NCI-H1417 (cell line): ENCODE measurements around the gene HS3ST3A1.

ENCODE experiments used
- DNase-seq, 3 experiments: peaks; one replicate each; lab custom pipeline; 2025; lab: John Stamatoyannopoulos, UW

Gene HS3ST3A1

GRCh38 chr17:13601776-13602551, at the start of gene HS3ST3A1:
Gene HS3ST3A1, minus strand, starts transcription at chr17:13601929. Its CDS starts 800 bp downstream, at chr17:13601129.
- DNase-seq = no peak

- no peak for DNase-seq
These were observed 48.5 kb upstream of the HS3ST3A1 start for GRCh38 chr17:13650096-13650675.

DNA sequence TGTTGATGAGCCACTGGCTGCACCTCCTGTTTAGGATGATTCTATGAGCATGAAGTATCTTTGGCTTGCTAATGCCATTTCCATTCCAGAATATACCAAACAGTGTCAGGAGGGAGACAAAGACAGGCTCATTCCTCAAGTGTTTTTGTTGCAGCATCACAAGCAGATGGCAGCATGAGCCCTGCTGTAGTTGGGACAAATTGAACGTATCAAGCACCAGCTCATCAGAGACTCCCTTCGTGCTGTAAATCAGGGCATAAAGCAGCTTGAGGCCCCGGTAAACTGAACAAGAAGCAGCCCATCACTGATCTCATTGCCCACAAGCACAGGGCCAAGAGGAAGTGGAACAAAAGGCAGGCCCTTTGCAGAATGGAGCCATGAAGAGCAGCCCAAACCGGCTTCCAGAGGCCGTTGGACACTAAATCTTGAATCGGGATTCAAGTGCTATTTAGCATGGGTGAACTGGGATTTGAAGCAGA, 45.9 kb upstream of the HS3ST3A1 start:
- no peak for DNase-seq

- DNase-seq = no peak
These were observed 45.3 kb upstream of the HS3ST3A1 start for GRCh38 chr17:13646969-13647542.

GRCh38 chr17:13646411-13646810, 44.7 kb upstream of the HS3ST3A1 start:
- DNase-seq = no peak

DNA sequence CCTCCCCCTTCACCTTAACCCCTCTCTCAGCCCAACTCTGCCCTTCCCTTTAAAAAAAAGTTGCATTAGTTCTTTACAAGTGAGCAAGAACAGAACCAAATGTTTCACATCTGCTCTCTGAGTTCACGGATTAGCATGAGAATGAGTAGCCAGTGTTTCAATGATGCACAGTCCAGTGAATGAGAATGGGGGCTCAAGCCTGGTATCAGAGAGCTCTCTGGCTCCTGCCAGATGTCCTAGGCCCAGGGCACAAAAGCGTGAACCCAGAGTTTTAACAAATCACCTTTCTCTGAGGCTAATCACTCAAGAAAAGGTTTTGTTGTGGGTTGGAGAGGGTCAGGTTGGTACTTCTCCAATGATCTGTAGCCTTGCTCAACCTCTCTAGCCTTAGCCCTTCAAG, 41.5 kb upstream of the HS3ST3A1 start:
- no peak for DNase-seq

DNA sequence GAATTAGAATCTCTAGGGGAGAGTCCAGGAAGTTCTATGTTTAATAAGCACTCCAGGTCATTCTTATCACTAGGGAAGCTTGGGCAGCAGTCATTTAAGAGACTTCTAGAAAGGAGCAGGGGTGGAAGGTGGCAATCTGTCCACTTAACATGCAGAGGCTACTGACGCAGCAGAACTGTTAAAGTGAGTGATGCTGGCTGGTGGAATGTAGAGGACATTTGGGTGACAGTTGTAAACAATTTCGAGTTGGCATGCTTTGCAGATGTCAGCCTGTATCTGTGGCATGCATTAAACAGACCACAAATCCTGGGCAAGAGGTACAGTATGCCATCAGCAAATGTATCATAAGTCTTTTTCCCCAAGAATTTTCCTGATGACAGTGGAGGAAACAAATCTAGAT, 40.5 kb upstream of the HS3ST3A1 start:
- DNase-seq = no peak

DNA sequence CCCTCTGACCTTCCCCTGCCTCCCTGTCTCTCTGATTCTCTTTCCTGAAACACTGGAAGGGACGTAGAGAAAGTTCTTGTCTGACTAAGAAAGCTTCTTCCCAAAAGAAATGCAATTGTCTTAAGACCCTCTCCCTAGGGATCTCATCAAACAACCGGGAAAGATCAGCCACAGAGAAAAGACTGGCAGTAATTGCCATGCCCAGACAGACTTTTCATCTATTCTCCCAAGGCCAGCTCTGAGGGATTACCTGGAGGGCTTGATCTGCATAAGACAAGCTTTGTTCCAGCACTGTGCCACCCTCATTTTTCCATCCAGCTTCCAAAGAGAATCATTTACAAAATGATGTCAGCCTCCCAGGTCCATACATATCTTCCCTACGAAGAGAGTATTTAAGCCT, 38.8 kb upstream of the HS3ST3A1 start:
- DNase-seq = no peak

GRCh38 chr17:13638855-13639458, 37.2 kb upstream of the HS3ST3A1 start:
- no peak for DNase-seq

DNA sequence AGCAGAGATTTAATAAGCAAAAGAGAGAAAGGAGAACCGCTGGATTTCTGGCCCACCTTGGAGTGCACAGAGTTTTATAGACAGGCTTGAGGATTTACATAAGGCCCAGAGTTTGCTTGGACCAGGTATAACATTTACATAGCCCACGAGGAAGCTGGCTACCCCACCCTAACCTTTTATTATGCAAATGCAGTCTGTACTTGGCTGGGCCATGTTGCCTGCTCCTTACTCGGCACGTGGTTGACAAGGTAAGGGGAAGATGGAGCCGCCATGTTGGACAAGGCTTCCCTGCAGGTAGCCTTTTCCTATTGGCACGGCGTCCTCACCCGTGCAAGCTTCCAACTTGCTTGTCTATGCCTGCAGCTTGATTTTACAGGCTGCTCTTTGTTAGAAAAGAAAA, 35.2 kb upstream of the HS3ST3A1 start:
- no peak for DNase-seq

DNA sequence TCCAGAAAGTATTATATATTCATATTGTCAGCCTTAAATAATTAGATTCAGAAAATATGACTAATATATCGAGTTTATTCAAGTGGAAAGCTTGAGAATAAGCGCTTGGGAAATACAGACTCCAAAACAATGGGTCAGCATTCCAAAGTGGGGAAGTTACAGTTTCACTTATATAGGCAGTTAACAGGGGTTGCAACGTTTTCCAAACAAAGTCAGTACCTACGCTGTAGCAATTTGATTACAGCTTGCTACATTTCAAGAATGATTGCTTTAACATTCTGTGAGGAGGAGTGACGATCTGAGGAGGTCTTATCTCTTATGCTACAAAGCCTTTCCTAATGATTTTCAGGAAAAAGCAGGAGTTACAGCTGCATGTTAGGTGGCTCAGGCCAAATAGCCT, 34.2 kb upstream of the HS3ST3A1 start:
- no peak for DNase-seq

DNA sequence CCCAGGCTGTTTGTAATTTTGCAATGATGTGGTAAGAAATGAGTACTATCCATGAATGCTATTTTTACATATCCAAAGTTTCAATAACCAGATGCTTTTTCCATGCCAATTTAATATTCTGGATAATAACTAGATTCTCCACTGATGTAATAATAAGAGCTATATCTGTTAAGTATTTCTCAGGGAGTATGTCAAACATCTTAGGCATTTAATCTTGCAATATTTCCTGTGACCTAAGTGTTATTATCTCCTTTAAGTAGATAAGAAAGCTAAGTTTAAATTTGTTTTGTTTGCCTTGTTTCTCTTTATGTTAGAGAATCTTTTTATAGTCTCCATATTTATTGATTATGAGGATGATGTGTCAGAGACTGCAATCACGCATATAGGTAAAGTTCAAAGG, 32.3 kb upstream of the HS3ST3A1 start:
- DNase-seq = no peak

- DNase-seq = no peak
These were observed 29.8 kb upstream of the HS3ST3A1 start for GRCh38 chr17:13631529-13631928.

- DNase-seq = no peak
These were observed 25.0 kb upstream of the HS3ST3A1 start for GRCh38 chr17:13626703-13627102.

- DNase-seq = no peak
These were observed 17.7 kb upstream of the HS3ST3A1 start for GRCh38 chr17:13619462-13619861.

DNA sequence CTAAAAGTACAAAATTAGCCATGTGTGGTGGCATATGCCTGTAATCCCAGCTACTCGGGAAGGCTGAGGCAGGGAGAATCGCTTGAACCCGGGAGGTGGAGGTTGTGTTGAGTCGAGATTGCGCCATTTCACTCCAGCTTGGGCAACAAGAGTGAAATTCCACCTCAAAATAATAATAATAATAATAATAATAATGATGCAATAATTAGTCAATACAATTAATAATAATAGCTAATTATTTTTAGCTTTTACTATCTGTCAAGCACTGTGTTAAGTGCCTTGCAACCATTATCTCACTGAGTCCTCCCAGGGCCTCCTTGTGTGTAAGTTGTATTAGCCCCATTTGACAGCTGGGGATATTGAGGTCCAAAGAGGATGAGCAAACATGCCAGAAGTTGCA, 14.3 kb upstream of the HS3ST3A1 start:
- no peak for DNase-seq

DNA sequence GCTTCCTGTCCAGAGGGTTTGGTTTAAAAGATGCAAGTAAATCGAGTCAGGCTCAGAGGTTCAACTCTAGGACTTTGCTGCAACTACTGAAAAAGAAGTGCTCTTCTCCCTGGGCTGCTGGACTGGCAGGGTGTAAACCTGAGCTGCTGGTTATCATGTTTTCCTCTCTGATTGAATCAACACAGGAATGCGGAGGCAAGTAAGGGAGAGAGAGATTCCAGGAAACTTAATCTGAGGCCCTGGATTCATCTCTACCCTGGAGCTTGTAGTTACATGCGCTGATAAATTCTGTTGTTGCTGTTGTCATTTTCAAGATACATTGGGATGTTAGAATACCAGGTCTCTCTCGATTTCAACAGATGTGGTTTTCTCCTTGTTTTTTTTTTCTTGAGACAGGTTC, 8.2 kb upstream of the HS3ST3A1 start:
- no peak for DNase-seq

DNA sequence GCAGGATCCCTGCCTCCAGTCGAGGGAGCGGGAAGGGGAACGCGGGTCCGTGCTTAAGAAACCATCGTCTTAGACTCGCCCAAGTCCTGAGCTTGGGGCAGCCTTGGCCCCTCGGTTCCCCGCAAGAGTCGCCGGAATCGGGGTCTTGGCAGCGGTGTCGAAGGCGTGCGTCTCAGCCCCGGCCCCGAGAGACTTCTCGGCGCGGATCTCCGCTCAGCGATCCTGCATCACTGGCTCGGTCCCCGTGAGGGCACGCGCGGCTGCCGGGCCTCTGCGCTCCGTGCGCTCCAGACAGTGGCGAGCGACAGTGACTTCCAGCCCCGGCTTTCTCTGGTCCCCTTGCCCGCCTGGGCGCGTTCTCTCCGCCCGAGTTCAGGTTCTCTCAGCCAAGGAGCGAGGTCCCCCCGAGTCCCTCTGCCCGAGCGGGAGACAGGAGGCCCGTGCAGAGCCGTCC, 380 bp downstream of the HS3ST3A1 start:
- no peak for DNase-seq

GRCh38 chr17:13600475-13601321, 1.0 kb downstream of the HS3ST3A1 start:
- DNase-seq = no peak

- DNase-seq = no peak
These were observed 1.9 kb downstream of the HS3ST3A1 start for GRCh38 chr17:13599864-13600263.

DNA sequence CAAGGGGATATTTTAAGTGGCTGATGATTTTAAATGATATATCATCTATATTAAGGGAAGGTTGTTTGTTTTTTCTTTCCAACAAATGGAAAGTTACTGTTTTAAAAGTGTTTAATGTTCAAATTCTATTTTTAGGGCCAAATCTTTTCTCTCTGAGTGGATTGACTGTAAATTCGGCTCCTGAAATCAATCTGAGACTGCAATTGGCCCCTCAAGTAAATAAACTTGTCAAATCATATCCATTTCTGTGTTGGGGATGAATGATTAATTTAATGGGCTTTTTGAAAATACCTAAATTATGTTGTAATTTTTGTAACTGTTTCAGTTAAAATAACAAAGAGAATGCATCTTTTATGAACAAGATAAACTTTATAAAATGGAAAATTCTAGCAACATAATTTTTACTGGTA, 2.6 kb downstream of the HS3ST3A1 start:
- DNase-seq = no peak
